Activated naive CD8-positive, alpha-beta T cell treated with anti-CD3 and anti-CD28 coated beads for 36 hours (primary cell): Measurements from ENCODE around the gene SLIRP. TPM values are rescaled to one million over a fixed set of nuclear protein-coding genes. Genes with fewer than 3 reads are reported as not detected.
"Not testable (repeated sequence)": the region's sequence is repeated elsewhere in the genome, so short reads cannot be mapped to it uniquely, and the experiment has no call there.

ENCODE experiments used
- DNase-seq: peaks from one replicate; pipeline ENCODE4 v3.0.0; 2021
- H3K27ac Mint-ChIP-seq: one replicate; pipeline ENCODE4 v1.8.0; 2022; ENCODE audit warnings: mild to moderate bottlenecking, moderate library complexity, mixed read lengths
- H3K27me3 Mint-ChIP-seq: one replicate; pipeline ENCODE4 v1.8.0; 2022; ENCODE audit warnings: mild to moderate bottlenecking, mixed read lengths
- H3K36me3 Mint-ChIP-seq: one replicate; pipeline ENCODE4 v1.8.0; 2021; ENCODE audit warnings: mild to moderate bottlenecking, mixed read lengths
- H3K4me1 Mint-ChIP-seq: one replicate; pipeline ENCODE4 v1.8.0; 2021; ENCODE audit warnings: mixed read lengths
- H3K4me3 Mint-ChIP-seq: one replicate; pipeline ENCODE4 v1.8.0; 2022; ENCODE audit warnings: mild to moderate bottlenecking, moderate library complexity, mixed read lengths
- H3K9me3 Mint-ChIP-seq: one replicate; pipeline ENCODE4 v1.8.0; 2022; ENCODE audit warnings: mixed read lengths
- total RNA-seq, 2 experiments: library from RNA; stranded (reverse); gene quantifications; one replicate each; pipeline ENCODE4 v1.2.3, GENCODE V29; 2021

Gene SLIRP
- 100 to 1,000 TPM; 182 to 190 TPM for total RNA-seq

DNA sequence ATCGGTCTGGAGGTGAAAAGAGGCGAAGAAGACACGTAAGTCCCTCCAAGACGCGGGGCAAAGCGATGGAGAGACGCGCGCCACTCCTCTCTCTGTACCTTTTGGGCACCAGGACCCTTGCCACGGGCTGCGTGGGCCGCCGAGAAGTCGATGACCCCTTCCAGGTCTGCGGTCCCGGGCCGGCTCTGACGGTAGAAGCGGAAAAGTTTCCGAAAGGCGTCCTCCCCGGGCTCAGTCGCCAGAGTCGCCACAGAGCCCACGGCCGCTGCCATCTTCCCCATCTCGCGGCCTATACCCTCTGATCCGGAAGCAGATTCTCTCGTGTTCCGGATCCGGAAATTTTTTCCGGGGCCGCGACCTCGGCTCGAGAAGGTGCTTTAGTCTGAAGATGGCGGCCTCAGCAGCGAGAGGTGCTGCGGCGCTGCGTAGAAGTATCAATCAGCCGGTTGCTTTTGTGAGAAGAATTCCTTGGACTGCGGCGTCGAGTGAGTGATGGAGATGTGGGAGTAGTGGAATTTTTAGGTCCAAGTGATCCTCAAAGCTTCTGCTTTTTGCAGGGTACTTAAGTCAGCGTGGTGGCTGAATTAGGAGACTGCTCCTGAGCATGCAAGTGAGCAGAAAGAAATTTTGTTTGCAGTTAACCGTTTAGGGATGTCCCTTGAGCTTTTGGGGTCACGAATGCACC lies at the start of gene SLIRP, which contains the start of gene ALKBH1:
Gene SLIRP (plus strand): TSS at position 380 of the 685 bp plus-strand sequence. CDS start 9 bp downstream, at position 389.
Gene ALKBH1 (minus strand): TSS at position 300 of the 685 bp plus-strand sequence. CDS start 19 bp downstream, at position 281.
- Mint-ChIP-seq H3K4me1 (peaks cover 30% of the 10 kb centered on the region), H3K9me3 (no peaks in the 10 kb centered on the region), H3K4me3 (peak within 1 kb of the TSS; percentile 87), H3K27ac (peak within 1 kb of the TSS; percentile 89), H3K27me3 (no peaks in the 10 kb centered on the region), H3K36me3 (peaks cover 30% of the 10 kb centered on the region)
- DNase-seq: peak; percentile 87

GRCh38 chr14:77659831-77660230 lies 48.1 kb upstream of the SLIRP start:
- Mint-ChIP-seq H3K27me3 (no peaks in the 10 kb centered on the region), H3K36me3 (no peaks in the 10 kb centered on the region), H3K4me3 (no peak overlapping the region), H3K27ac (no peak overlapping the region), H3K4me1 (peaks cover 1% of the 10 kb centered on the region), H3K9me3 (no peaks in the 10 kb centered on the region)
- no peak for DNase-seq

DNA sequence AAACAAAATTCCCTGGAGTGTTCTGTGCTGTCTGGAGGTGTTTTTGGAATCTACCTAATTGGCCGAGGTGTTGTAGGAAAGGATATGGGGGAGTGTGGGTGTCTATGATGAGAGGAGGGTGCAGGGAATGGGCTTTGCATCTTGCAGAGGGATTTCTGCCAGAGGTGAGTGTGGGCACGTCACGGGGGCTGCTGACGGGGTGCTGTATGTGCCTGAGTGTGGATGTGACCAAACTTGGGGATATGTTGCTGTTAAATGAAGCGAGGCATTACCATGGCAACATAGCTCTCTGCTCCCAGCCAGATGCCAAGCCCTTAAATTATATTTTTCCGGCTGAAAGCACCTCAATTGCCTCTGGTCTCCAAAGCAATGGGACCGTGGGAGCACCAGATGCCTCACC lies 47.1 kb upstream of the SLIRP start:
- DNase-seq: no peak
- Mint-ChIP-seq H3K27ac (no peak overlapping the region), H3K27me3 (no peaks in the 10 kb centered on the region), H3K9me3 (no peaks in the 10 kb centered on the region), H3K4me1 (peaks cover 1% of the 10 kb centered on the region), H3K4me3 (no peak overlapping the region), H3K36me3 (no peaks in the 10 kb centered on the region)

DNA sequence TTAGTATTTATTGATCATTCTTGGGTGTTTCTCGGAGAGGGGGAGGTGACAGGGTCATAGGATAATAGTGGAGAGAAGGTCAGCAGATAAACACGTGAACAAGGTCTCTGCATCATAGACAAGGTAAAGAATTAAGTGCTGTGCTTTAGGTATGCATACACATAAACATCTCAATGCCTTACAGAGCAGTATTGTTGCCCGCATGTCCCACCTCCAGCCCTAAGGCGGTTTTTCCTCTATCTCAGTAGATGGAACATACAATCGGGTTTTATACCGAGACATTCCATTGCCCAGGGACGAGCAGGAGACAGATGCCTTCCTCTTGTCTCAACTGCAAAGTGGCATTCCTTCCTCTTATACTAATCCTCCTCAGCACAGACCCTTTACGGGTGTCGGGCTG lies 46.3 kb upstream of the SLIRP start:
- not testable (repeated sequence) for H3K9me3 Mint-ChIP-seq, H3K4me1 Mint-ChIP-seq, H3K36me3 Mint-ChIP-seq, H3K4me3 Mint-ChIP-seq, H3K27me3 Mint-ChIP-seq, H3K27ac Mint-ChIP-seq, DNase-seq

DNA sequence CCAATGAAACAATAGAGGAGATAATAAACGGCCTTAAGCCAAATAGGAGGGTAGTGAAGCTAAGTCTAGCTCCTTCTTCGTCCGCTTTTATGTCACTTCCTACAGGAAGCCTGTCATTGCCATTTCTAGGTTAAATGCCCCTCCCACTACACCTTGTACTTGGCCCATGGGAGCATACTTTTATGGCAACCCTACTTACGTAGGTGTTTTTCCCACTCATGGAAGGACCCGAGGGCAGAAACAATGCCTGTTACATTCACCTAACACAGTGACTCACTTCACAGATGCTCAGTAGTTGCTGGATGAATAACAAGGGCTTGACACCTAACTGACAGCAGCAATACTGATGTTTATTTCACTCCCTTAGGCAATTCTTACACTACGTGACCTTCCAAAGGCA lies 44.6 kb upstream of the SLIRP start:
- H3K4me3 Mint-ChIP-seq: no peak overlapping the region
- H3K9me3 Mint-ChIP-seq: no peaks in the 10 kb centered on the region
- no peaks in the 10 kb centered on the region for H3K27me3 Mint-ChIP-seq
- H3K27ac Mint-ChIP-seq: no peak overlapping the region
- H3K4me1 Mint-ChIP-seq: no peaks in the 10 kb centered on the region
- H3K36me3 Mint-ChIP-seq: no peaks in the 10 kb centered on the region
- no peak for DNase-seq

GRCh38 chr14:77667331-77667730 lies 40.6 kb upstream of the SLIRP start:
- H3K36me3 Mint-ChIP-seq: no peaks in the 10 kb centered on the region
- no peak for DNase-seq
- no peaks in the 10 kb centered on the region for H3K9me3 Mint-ChIP-seq
- H3K27ac Mint-ChIP-seq: no peak overlapping the region
- no peaks in the 10 kb centered on the region for H3K4me1 Mint-ChIP-seq
- no peak overlapping the region for H3K4me3 Mint-ChIP-seq
- H3K27me3 Mint-ChIP-seq: no peaks in the 10 kb centered on the region

DNA sequence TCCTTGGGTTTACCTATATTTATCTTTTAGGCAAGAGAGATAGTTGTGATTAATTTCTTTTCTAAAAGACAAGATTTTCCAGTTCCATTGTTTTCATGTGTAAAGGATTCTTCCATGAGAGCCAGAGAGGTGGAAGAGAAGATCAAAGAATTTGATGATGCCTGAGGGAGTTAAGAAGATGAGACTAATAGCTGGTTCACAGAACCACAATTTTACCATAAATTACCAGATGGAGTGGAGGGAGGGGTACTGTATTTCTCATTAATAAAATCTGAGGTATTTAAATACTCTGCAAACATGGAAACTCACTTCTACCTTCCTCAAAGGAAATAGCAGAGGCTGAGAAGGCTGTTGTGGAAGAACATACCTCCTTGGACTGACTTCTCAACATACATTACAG lies 34.7 kb upstream of the SLIRP start:
- no peaks in the 10 kb centered on the region for H3K27me3 Mint-ChIP-seq
- no peaks in the 10 kb centered on the region for H3K4me1 Mint-ChIP-seq
- no peaks in the 10 kb centered on the region for H3K9me3 Mint-ChIP-seq
- H3K36me3 Mint-ChIP-seq: peaks cover 10% of the 10 kb centered on the region
- no peak for DNase-seq
- no peak overlapping the region for H3K27ac Mint-ChIP-seq
- no peak overlapping the region for H3K4me3 Mint-ChIP-seq

DNA sequence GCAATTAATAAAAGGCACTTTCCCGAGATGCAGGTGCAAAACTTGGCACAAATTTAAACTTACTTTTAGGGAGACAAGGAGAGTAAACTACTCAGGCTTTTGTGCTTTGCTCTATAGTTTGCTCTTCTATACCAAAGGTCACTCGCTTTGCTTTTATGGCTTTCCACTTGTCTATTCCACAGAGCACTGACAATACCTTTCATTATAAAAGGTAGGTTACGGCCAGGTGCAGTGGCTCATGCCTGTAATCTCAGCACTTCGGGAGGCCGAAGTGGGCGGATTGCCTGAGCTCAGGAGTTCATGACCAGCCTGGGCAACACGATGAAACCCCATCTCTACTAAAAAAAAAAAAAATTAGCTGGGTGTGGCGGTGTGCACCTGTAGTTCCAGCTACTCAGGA lies 33.0 kb upstream of the SLIRP start:
- peaks cover 1% of the 10 kb centered on the region for H3K4me1 Mint-ChIP-seq

GRCh38 chr14:77681196-77682157 lies 26.4 kb upstream of the SLIRP start:
- Mint-ChIP-seq H3K36me3 (peaks cover 14% of the 10 kb centered on the region), H3K27me3 (no peaks in the 10 kb centered on the region), H3K4me1 (peaks cover 5% of the 10 kb centered on the region), H3K4me3 (no peak overlapping the region), H3K9me3 (no peaks in the 10 kb centered on the region), H3K27ac (no peak overlapping the region)
- DNase-seq: no peak

More for the DNA sequence above, 33.0 kb upstream of the SLIRP start:
- DNase-seq: no peak
- H3K27ac Mint-ChIP-seq: no peak overlapping the region
- no peaks in the 10 kb centered on the region for H3K27me3 Mint-ChIP-seq
- peaks cover 12% of the 10 kb centered on the region for H3K36me3 Mint-ChIP-seq
- H3K4me3 Mint-ChIP-seq: no peak overlapping the region
- no peaks in the 10 kb centered on the region for H3K9me3 Mint-ChIP-seq

DNA sequence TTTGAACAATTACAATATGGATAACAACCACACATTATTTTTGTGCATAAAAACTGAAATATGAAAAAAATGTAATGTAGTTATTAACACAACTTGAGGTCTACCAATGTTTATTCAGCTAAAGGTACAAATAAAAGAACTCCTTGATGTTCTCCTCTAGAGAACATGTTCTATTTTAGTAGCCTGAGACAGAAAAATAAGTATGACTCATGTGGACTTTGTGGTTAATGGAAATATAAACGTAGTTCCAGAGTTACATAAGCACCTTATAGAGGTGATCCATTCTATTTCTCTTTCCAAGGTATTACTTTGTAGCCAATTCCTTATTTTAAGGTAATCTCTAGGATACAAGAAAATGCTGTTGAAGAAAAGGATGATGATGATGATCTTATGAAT lies 25.7 kb upstream of the SLIRP start:
- no peak overlapping the region for H3K4me3 Mint-ChIP-seq
- H3K4me1 Mint-ChIP-seq: peaks cover 5% of the 10 kb centered on the region
- peaks cover 18% of the 10 kb centered on the region for H3K36me3 Mint-ChIP-seq
- H3K27me3 Mint-ChIP-seq: no peaks in the 10 kb centered on the region
- no peak for DNase-seq
- no peak overlapping the region for H3K27ac Mint-ChIP-seq
- H3K9me3 Mint-ChIP-seq: no peaks in the 10 kb centered on the region

DNA sequence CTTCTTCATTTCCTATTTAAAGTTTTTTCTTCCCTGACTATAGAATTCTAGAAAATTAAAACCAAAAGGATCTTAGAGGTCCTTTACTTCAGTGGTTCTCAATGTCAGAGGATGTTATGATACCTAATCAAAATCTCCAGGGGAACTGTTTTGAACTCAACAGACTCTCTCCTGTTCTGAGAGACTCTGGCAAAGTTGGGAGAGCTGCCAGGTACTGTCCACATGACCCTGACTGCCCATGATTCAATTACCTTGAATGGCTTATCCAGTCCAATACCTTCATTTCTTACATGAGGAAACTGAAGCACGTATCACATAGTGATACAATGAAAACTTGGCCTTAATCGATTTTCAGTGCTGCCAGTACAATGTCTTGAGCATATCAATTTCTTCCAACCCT lies 16.6 kb upstream of the SLIRP start:
- Mint-ChIP-seq H3K4me1 (no peaks in the 10 kb centered on the region), H3K36me3 (peaks cover 20% of the 10 kb centered on the region), H3K27ac (no peak overlapping the region), H3K4me3 (no peak overlapping the region), H3K9me3 (no peaks in the 10 kb centered on the region), H3K27me3 (no peaks in the 10 kb centered on the region)
- no peak for DNase-seq

DNA sequence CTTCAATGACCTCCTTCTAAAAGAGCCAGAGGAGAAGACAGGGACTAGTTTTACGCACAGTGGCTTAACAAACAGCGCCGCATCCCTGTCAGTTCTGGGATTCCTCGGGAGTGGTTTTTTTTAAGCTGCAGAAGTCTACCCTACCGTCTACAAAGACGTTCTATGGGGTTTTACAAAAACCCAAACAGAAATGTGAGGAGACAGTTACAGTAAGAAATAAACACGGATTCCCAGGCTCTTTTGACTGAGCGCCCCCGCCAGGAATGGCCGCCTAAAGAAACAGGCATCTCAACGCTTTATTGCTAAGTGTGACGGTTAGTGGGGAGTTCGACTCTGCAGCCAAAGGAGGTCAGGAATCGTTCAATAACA lies 564 bp upstream of the SLIRP start:
- Mint-ChIP-seq H3K9me3 (no peaks in the 10 kb centered on the region), H3K4me3 (peak overlapping the region; percentile 87), H3K36me3 (peaks cover 30% of the 10 kb centered on the region), H3K27me3 (no peaks in the 10 kb centered on the region), H3K27ac (peak overlapping the region; percentile 89), H3K4me1 (peaks cover 26% of the 10 kb centered on the region)
- DNase-seq: peak; percentile 7

- H3K27me3 Mint-ChIP-seq: no peaks in the 10 kb centered on the region
- H3K4me1 Mint-ChIP-seq: peaks cover 32% of the 10 kb centered on the region
- peaks cover 30% of the 10 kb centered on the region for H3K36me3 Mint-ChIP-seq
- H3K27ac Mint-ChIP-seq: peak overlapping the region; percentile 89
- no peak for DNase-seq
- no peaks in the 10 kb centered on the region for H3K9me3 Mint-ChIP-seq
- peak overlapping the region; percentile 87 for H3K4me3 Mint-ChIP-seq
These were observed 846 bp downstream of the SLIRP start for GRCh38 chr14:77708749-77709148.

GRCh38 chr14:77709412-77709811 lies 1.5 kb downstream of the SLIRP start:
- peak overlapping the region; percentile 87 for H3K4me3 Mint-ChIP-seq
- no peaks in the 10 kb centered on the region for H3K27me3 Mint-ChIP-seq
- DNase-seq: no peak
- no peaks in the 10 kb centered on the region for H3K9me3 Mint-ChIP-seq
- peaks cover 30% of the 10 kb centered on the region for H3K36me3 Mint-ChIP-seq
- H3K27ac Mint-ChIP-seq: peak overlapping the region; percentile 89
- peaks cover 32% of the 10 kb centered on the region for H3K4me1 Mint-ChIP-seq

DNA sequence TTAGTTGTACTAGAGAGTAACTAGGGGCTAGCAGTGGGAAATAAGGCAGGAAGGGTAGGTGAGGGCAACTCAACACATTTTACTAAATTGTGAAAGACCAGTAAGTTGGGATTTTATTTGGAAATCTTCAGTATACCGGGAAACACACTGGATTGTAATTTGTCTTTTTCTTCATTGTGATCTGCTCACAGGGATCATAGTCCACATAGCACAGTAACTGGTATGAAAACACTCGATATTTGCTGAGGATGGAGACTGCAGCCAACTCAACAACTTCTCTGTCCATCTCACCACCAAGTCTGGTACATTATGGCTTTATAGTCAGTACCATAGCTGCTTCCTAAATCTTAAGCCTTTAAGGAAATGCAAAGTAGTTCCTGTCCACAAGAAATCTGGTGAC lies 2.5 kb downstream of the SLIRP start:
- H3K9me3 Mint-ChIP-seq: no peaks in the 10 kb centered on the region
- H3K4me3 Mint-ChIP-seq: peak overlapping the region; percentile 87
- H3K4me1 Mint-ChIP-seq: peaks cover 36% of the 10 kb centered on the region
- peaks cover 37% of the 10 kb centered on the region for H3K36me3 Mint-ChIP-seq
- no peaks in the 10 kb centered on the region for H3K27me3 Mint-ChIP-seq
- no peak for DNase-seq
- no peak overlapping the region for H3K27ac Mint-ChIP-seq
